NCI-H82 (cell line): ENCODE data around the gene CORO1C.
A peak's percentile ranks its signal among the peaks of the same experiment; 100 is the strongest.
"Not testable (repeated sequence)": the region's sequence is repeated elsewhere in the genome, so short reads cannot be mapped to it uniquely, and the experiment has no call there.

Experiments used
- DNase-seq: peaks from one replicate; lab custom pipeline; 2025; lab: John Stamatoyannopoulos, UW

Gene CORO1C

GRCh38 chr12:108753976-108754375 lies 22.7 kb upstream of the CORO1C start:
- DNase-seq: no peak

GRCh38 chr12:108752387-108752786 lies 21.1 kb upstream of the CORO1C start:
- peak; percentile 82 for DNase-seq

GRCh38 chr12:108751821-108752220 lies 20.5 kb upstream of the CORO1C start:
- peak; percentile 26 for DNase-seq

GRCh38 chr12:108751003-108751402 lies 19.7 kb upstream of the CORO1C start:
- not testable (repeated sequence) for DNase-seq

GRCh38 chr12:108750526-108750925 lies 19.2 kb upstream of the CORO1C start:
- DNase-seq: peak; percentile 87

- DNase-seq: no peak
Observed at GRCh38 chr12:108747563-108747962, 16.2 kb upstream of the CORO1C start.

GRCh38 chr12:108745641-108746040 lies 14.3 kb upstream of the CORO1C start:
- DNase-seq: no peak

- no peak for DNase-seq
Observed at GRCh38 chr12:108744021-108744897, 12.9 kb upstream of the CORO1C start.

- no peak for DNase-seq
Observed at GRCh38 chr12:108738170-108738569, 6.9 kb upstream of the CORO1C start.

- DNase-seq: no peak
Observed at GRCh38 chr12:108735855-108736254, 4.5 kb upstream of the CORO1C start.

GRCh38 chr12:108734200-108734906 lies 3.0 kb upstream of the CORO1C start:
- DNase-seq: no peak

- not testable (repeated sequence) for DNase-seq
Observed at GRCh38 chr12:108733230-108733531, 1.9 kb upstream of the CORO1C start.

- DNase-seq: peak; percentile 58
Observed at GRCh38 chr12:108732489-108733229, 1.3 kb upstream of the CORO1C start.

GRCh38 chr12:108731866-108732461 lies 646 bp upstream of the CORO1C start:
- DNase-seq: peak; percentile 100

- peak; percentile 84 for DNase-seq
Observed at GRCh38 chr12:108730365-108731104, 783 bp downstream of the CORO1C start.

- peak; percentile 55 for DNase-seq
Observed at GRCh38 chr12:108729612-108730364, 1.5 kb downstream of the CORO1C start.

- DNase-seq: no peak
Observed at GRCh38 chr12:108728820-108729611, 2.3 kb downstream of the CORO1C start.

GRCh38 chr12:108727868-108728735 lies 3.2 kb downstream of the CORO1C start:
- no peak for DNase-seq

- no peak for DNase-seq
Observed at GRCh38 chr12:108727161-108727560, 4.2 kb downstream of the CORO1C start.
